ENCODE data around the gene UNC13C. TPM values are rescaled to one million over a fixed set of nuclear protein-coding genes. Genes with fewer than 3 reads are reported as not detected.
"Not testable (repeated sequence)": the region's sequence is repeated elsewhere in the genome, so short reads cannot be mapped to it uniquely, and the experiment has no call there.

The UNC13C gene
- 9.9 TPM for total RNA-seq
- polyA plus RNA-seq, result 0.04 TPM

DNA sequence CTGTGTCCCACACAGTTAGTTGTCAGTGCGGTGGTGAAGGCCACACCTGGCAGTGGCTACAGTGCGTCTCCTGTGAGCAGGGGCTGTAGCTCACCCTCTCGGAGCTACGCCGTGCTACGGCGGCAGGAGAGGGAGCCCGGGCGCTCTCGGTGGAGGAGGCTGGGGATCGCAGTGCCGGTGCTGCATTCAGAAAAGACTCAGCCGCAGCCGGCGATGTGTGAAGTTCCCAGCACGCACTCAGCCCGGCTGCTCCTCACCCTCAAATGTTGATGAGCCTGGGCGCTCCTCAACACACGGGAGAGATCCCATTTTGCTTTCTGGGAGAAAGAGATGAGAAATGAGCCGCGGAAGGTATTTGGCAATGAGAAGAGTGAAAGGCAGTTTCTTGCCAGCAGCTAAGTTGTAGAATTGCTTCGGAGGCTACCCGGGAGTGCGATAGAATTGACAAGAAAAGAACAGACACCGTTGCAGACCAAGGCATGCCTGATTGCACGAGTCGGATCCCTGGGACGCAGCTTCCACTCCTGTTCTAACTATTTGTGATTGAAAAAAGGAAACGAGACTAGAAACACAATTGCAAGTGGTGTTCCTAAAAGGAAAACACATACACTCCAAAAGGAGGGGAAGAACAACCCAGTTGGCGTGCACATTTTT lies at the start of gene UNC13C:
Gene UNC13C (plus strand): TSS at position 189 of the 654 bp plus-strand sequence. CDS start 34,463 bp downstream, outside the sequence.
- DNase-seq (ENCODE audit: extremely low spot score), result no peak
- H3K4me3 ChIP-seq (ENCODE audit: low read depth, low read length), result no peak within 1 kb of the TSS
- WGBS, result 2% methylated on average over 30 of the region's 30 CpGs
- H3K4me1 ChIP-seq (ENCODE audit: insufficient read depth), result no peaks in the 10 kb centered on the region
- no peaks in the 10 kb centered on the region for H3K36me3 ChIP-seq (ENCODE audit: insufficient read depth)
- H3K27ac ChIP-seq (ENCODE audit: low read depth), result no peak within 1 kb of the TSS

DNA sequence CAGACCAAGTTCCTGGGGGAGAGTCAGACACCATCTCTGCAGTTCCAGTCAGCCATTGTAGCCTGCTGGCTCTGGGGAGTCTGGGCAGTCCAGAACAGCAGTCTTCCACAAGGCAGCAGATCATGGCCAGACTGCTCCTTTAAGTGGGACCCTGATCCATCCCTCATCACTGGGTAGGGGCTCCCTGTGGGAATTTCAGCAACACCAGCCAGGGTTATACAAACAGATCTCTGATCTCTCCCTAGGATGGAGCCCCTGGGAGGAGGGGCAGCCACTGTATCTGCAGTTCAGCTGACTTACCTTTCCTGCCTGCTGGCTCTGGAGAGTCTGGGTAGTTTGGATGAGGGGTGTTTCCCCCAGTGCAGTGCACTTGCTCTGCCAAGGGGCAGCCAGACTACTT lies 42.1 kb upstream of the UNC13C start:
- H3K27ac ChIP-seq (ENCODE audit: low read depth), result no peak overlapping the region
- no peaks in the 10 kb centered on the region for H3K4me1 ChIP-seq (ENCODE audit: insufficient read depth)
- no peak for DNase-seq (ENCODE audit: extremely low spot score)
- H3K36me3 ChIP-seq (ENCODE audit: insufficient read depth), result no peaks in the 10 kb centered on the region
- H3K4me3 ChIP-seq (ENCODE audit: low read depth, low read length), result no peak overlapping the region

GRCh38 chr15:53937632-53938031 lies 40.6 kb upstream of the UNC13C start:
- not testable (repeated sequence) for H3K27ac ChIP-seq (ENCODE audit: low read depth); H3K4me3 ChIP-seq (ENCODE audit: low read depth, low read length); DNase-seq (ENCODE audit: extremely low spot score); H3K36me3 ChIP-seq (ENCODE audit: insufficient read depth); H3K4me1 ChIP-seq (ENCODE audit: insufficient read depth)
- 82% methylated on average over 2 of the region's 2 CpGs for WGBS

DNA sequence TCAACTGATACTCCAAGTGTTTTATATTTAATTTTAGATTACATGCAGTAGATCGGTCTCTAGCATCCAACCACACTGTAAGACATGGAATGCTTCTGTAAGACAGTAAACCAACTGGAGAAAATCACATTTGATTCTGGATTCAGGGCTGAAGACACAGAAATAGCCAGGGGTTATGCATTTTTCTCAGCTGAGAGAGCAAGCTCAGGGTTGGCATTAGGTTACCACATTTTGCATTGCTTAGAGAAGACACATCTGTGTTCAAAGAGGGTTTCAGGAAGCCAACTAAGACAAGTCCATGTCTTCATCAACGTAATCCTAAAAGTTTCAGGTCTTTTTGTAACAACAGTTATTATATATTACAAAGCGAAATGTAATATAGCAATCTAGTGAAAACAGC lies 27.7 kb upstream of the UNC13C start:
- no peaks in the 10 kb centered on the region for H3K4me1 ChIP-seq (ENCODE audit: insufficient read depth)
- no peak for DNase-seq (ENCODE audit: extremely low spot score)
- no peak overlapping the region for H3K27ac ChIP-seq (ENCODE audit: low read depth)
- H3K4me3 ChIP-seq (ENCODE audit: low read depth, low read length), result no peak overlapping the region
- H3K36me3 ChIP-seq (ENCODE audit: insufficient read depth), result no peaks in the 10 kb centered on the region
- 88% methylated on average over 3 of the region's 3 CpGs for WGBS

DNA sequence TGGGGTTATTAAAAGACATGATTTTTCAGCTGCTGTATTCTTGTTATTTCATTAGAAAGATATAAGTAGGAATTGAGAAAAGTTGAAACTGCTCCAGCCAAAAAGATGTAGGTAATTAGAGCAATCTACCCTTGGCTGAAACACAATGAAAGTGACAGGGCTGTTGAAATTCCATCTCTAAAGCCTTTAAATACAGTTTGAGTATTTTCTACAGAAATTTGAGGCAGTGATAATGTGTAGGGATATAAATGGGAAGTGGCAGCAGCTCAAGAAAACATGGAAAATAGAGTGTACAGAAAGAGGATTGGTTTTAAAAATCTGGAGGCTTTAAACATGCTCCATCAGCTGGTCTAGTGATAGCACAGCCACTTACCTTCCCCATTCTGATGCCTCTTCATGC lies 22.8 kb upstream of the UNC13C start:
- no peaks in the 10 kb centered on the region for H3K4me1 ChIP-seq (ENCODE audit: insufficient read depth)
- DNase-seq (ENCODE audit: extremely low spot score), result no peak
- no peak overlapping the region for H3K27ac ChIP-seq (ENCODE audit: low read depth)
- H3K36me3 ChIP-seq (ENCODE audit: insufficient read depth), result no peaks in the 10 kb centered on the region
- no peak overlapping the region for H3K4me3 ChIP-seq (ENCODE audit: low read depth, low read length)

GRCh38 chr15:53962646-53963561 lies 15.3 kb upstream of the UNC13C start:
- no peak for DNase-seq (ENCODE audit: extremely low spot score)
- H3K4me3 ChIP-seq (ENCODE audit: low read depth, low read length), result no peak overlapping the region
- H3K4me1 ChIP-seq (ENCODE audit: insufficient read depth), result no peaks in the 10 kb centered on the region
- WGBS, result 36% methylated on average over 4 of the region's 4 CpGs
- H3K36me3 ChIP-seq (ENCODE audit: insufficient read depth), result no peaks in the 10 kb centered on the region
- H3K27ac ChIP-seq (ENCODE audit: low read depth), result no peak overlapping the region

DNA sequence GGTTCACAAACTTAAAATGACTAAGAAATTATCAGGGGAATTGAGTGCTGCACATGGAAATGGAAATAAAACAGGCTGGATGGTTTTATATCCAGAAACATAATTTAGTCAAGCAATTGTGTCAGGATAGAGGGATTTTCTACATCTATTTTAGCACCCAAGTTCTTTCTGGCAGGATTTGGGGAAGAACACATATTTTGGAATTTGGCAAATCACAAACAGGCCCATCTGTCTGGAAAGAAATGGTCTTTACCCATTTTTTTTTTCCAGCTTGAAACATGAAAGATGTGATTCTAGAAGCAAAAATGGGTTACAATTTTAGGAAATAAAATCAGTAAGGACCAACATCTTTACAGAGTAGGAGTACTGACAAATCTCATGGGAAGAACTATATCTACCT lies 14.4 kb upstream of the UNC13C start:
- H3K4me3 ChIP-seq (ENCODE audit: low read depth, low read length), result no peak overlapping the region
- H3K4me1 ChIP-seq (ENCODE audit: insufficient read depth), result no peaks in the 10 kb centered on the region
- no peaks in the 10 kb centered on the region for H3K36me3 ChIP-seq (ENCODE audit: insufficient read depth)
- DNase-seq (ENCODE audit: extremely low spot score), result no peak
- H3K27ac ChIP-seq (ENCODE audit: low read depth), result no peak overlapping the region

GRCh38 chr15:53974121-53974520 lies 4.1 kb upstream of the UNC13C start:
- H3K27ac ChIP-seq (ENCODE audit: low read depth), result no peak overlapping the region
- 89% methylated on average over 2 of the region's 2 CpGs for WGBS
- DNase-seq (ENCODE audit: extremely low spot score), result no peak

DNA sequence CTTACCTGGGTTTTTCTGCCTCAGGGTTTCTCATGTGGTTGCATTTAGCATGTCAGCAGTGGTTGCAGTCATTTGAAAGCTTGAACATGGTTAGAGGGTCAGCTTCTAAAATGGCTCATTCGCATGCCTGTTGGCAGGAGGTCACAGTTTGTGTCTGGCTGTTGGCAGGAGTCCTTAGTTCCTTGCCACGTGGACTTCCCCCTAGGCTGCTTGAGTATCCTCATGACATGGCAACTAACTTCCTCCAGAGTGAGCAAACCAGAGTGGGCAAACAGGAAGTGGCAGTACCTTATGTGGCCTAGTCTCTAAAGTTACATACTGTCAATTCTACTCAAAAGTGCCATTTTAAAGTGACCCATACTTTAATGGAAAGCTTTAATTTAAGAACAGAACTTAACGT lies 3.4 kb upstream of the UNC13C start:
- H3K36me3 ChIP-seq (ENCODE audit: insufficient read depth), result no peaks in the 10 kb centered on the region
- no peak for DNase-seq (ENCODE audit: extremely low spot score)
- WGBS, result 83% methylated on average over 3 of the region's 3 CpGs
- H3K4me1 ChIP-seq (ENCODE audit: insufficient read depth), result no peaks in the 10 kb centered on the region
- no peak overlapping the region for H3K4me3 ChIP-seq (ENCODE audit: low read depth, low read length)
- no peak overlapping the region for H3K27ac ChIP-seq (ENCODE audit: low read depth)

More at GRCh38 chr15:53974121-53974520, 4.1 kb upstream of the UNC13C start:
- H3K36me3 ChIP-seq (ENCODE audit: insufficient read depth), result no peaks in the 10 kb centered on the region
- H3K4me3 ChIP-seq (ENCODE audit: low read depth, low read length), result no peak overlapping the region
- H3K4me1 ChIP-seq (ENCODE audit: insufficient read depth), result no peaks in the 10 kb centered on the region

DNA sequence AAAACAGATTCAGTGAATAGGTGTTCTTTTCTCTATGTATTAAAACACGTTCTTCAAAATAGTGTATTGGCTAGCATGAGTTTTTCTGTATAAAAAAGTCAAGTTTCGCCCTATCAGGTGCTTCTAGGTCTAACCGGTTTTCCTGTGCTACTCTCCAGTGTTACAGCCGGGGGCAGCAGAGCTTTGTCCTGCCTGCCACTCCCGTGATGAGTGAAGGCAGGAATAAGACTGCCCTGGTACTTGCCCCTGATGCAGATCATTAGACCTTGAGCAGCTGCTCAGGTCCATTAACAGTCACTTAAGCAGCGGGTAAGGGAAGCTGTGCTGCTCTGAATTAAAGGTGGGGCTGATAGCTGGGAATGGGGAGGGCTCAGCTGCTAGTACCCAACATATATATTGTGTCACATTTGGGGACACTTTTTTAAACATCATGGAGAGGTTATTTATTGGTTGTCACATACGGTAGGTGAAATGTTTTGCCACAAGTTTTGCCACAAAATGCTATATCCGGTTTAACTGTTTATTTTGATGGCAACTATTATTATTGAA lies 1.3 kb upstream of the UNC13C start:
- H3K4me1 ChIP-seq (ENCODE audit: insufficient read depth), result no peaks in the 10 kb centered on the region
- H3K4me3 ChIP-seq (ENCODE audit: low read depth, low read length), result no peak overlapping the region
- DNase-seq (ENCODE audit: extremely low spot score), result peak; percentile 15
- H3K36me3 ChIP-seq (ENCODE audit: insufficient read depth), result no peaks in the 10 kb centered on the region
- H3K27ac ChIP-seq (ENCODE audit: low read depth), result no peak overlapping the region
- 67% methylated on average over 8 of the region's 8 CpGs for WGBS

DNA sequence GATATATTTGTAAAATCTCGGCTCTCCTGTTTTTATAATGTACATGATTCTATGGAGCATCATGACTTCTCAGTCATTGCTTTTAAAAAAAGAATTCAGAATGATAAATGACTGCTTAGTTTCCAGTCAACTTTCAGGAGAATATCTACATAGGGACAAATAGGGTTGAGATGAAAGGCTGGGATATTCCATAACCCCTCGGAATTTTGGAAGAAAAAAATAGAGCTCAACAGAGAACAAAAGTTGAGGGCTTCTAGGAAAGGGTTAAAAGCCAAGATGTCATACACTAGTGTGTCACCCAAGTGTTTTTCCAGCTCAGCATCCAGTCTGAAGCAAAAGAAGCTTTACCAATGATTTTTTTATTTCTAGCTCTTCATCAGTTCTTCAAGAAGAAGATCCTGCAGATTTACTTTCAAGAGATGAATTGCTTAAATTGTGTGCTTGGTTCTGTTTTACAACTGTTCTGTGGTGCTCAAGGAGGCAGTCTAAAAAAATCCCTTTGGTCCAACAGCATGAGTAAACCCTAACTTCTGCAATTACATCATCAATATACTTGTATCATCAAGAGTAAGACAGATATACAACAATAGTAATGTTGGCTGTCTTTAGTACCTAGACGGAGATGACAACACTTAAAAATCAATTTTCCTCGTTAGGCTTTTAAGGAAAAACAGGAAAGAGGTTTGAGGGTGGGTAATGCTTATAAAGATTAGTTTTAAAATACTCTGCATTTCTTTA lies 979 bp downstream of the UNC13C start:
- Histone ChIP-seq H3K27ac (ENCODE audit: low read depth) (no peak overlapping the region), H3K4me3 (ENCODE audit: low read depth, low read length) (no peak overlapping the region), H3K36me3 (ENCODE audit: insufficient read depth) (no peaks in the 10 kb centered on the region), H3K4me1 (ENCODE audit: insufficient read depth) (no peaks in the 10 kb centered on the region)
- WGBS, result 71% methylated on average over 4 of the region's 4 CpGs
- DNase-seq (ENCODE audit: extremely low spot score), result no peak

GRCh38 chr15:53980021-53980420 lies 1.8 kb downstream of the UNC13C start:
- 91% methylated on average over 2 of the region's 2 CpGs for WGBS
- DNase-seq (ENCODE audit: extremely low spot score), result no peak
- no peaks in the 10 kb centered on the region for H3K4me1 ChIP-seq (ENCODE audit: insufficient read depth)
- H3K27ac ChIP-seq (ENCODE audit: low read depth), result no peak overlapping the region
- no peaks in the 10 kb centered on the region for H3K36me3 ChIP-seq (ENCODE audit: insufficient read depth)
- H3K4me3 ChIP-seq (ENCODE audit: low read depth, low read length), result no peak overlapping the region

DNA sequence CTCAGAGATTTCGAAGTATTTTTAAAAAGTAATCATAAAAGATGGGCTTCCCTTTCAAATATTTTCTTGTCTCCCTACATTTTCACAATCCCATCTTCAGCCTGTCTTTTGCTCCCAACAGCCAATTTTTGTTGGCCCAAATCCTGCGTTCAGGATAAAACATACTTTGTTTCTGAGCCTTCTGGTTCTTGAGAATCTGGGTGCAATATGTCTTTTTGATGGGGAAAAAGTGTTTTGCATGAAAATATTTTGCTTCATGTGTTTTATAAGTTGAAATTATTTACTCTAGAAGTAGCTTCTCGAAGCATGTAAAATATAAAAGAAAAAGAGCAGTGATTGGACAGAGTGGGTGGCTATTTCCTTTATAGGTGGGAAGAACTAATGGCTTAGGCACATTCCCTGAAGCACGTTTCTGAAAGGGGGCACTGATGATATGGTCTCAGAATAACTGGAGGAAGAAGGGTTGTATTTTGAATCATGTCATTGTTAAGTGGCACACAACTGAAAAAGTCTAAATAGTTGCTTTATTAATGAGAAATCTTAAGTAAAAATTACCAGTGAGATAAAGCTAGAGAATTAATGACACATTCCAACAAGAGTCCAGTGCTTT lies 3.9 kb downstream of the UNC13C start:
- no peak for DNase-seq (ENCODE audit: extremely low spot score)
- H3K4me3 ChIP-seq (ENCODE audit: low read depth, low read length), result no peak overlapping the region
- no peaks in the 10 kb centered on the region for H3K4me1 ChIP-seq (ENCODE audit: insufficient read depth)
- no peaks in the 10 kb centered on the region for H3K36me3 ChIP-seq (ENCODE audit: insufficient read depth)
- WGBS, result 77% methylated on average over 4 of the region's 4 CpGs
- no peak overlapping the region for H3K27ac ChIP-seq (ENCODE audit: low read depth)

Measured in urinary bladder (tissue), 4 donors.